Articular chondrocyte of knee joint (primary cell): ENCODE results near the gene ITGBL1. TPM values are rescaled to one million over a fixed set of nuclear protein-coding genes. Genes with fewer than 3 reads are reported as not detected.

Experiments used
- total RNA-seq: library from RNA; depleted of rRNA; stranded (reverse); fragments of >200 nt; gene quantifications from 2 replicates; pipeline ENCODE4 v1.2.3, GENCODE V29; 2012

Gene ITGBL1
- total RNA-seq = 59.3 and 100 TPM in 2 replicates

GRCh38 chr13:101452519-101453485, at the start of gene ITGBL1:
TSS of gene ITGBL1 (plus strand) at chr13:101452675. CDS start at chr13:101452834, 159 bp downstream.

GRCh38 chr13:101416181-101417042, 36.1 kb upstream of the ITGBL1 start, which contains the start of gene NALCN:
TSS of gene NALCN (minus strand) at chr13:101416508. CDS start at chr13:101399126, 17,382 bp downstream.

Other genes with a start within 250 kb of the ITGBL1 start
- 1.3 and 2.7 TPM in 2 replicates for gene NALCN, start 36.2 kb upstream of the ITGBL1 start, total RNA-seq